Skeletal muscle cell (primary cell): ENCODE data around the gene UBE2G2.

Experiments
- DNase-seq: peaks from one replicate; pipeline ENCODE4 v3.0.0-alpha.2; 2010; ENCODE audit warnings: low read depth
- H3K4me3 ChIP-seq: 2 replicates; pipeline ENCODE4 v1.5.1; 2011; ENCODE audit warnings: low read depth, mild to moderate bottlenecking, control low read depth, low read length, moderate library complexity

The UBE2G2 gene, protein sequence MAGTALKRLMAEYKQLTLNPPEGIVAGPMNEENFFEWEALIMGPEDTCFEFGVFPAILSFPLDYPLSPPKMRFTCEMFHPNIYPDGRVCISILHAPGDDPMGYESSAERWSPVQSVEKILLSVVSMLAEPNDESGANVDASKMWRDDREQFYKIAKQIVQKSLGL

DNA sequence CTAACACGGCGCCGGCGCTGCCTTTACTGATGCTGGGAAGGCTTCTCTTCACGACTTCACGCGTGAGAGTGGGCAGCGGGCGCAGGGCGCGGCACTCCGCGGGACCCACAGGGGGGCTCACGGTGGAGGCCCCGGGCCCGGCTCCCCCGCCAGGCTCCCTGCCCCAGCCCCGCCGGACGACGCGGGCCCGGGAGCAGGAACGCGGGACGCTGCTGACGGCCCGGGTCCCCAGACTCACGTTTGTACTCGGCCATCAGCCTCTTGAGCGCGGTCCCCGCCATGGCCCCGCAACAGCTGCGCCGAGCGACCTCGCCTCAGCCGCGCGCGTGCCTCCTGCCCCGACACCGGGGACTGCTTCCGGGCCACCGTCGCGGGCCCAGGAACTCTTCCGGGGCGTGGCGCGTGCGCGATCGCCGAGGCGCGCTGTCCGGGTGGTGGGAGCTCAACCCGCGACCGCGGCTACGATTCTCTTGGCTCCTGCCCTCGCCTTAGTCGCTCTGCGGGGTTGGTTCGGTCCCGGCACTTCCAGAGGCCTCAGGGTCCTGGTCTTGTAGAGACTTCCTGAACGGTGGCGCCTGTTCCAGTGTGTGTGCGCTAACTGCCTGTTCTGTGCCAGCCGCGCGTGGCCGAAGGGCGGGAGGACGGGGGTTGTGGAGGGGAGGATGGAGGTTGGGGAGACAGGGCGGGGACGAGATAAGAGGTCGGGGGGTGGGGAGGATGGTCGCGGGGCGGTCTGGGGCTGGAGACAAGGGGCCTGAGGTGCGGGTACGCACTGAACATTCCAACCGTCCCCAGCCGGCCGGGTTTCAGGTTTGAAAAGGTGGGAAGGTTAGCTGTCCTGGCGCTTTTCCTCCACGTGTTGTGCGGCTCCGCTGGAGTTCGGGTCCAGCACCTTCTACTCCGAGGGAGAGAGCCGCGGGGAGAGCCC lies at the start of gene UBE2G2:
Gene UBE2G2, minus strand, starts transcription at position 353 of the 928 bp plus-strand sequence. Its CDS starts 72 bp downstream, at position 281.
- DNase-seq, result peak; percentile 33
- H3K4me3 ChIP-seq, result peak within 1 kb of the TSS; percentile 78

DNA sequence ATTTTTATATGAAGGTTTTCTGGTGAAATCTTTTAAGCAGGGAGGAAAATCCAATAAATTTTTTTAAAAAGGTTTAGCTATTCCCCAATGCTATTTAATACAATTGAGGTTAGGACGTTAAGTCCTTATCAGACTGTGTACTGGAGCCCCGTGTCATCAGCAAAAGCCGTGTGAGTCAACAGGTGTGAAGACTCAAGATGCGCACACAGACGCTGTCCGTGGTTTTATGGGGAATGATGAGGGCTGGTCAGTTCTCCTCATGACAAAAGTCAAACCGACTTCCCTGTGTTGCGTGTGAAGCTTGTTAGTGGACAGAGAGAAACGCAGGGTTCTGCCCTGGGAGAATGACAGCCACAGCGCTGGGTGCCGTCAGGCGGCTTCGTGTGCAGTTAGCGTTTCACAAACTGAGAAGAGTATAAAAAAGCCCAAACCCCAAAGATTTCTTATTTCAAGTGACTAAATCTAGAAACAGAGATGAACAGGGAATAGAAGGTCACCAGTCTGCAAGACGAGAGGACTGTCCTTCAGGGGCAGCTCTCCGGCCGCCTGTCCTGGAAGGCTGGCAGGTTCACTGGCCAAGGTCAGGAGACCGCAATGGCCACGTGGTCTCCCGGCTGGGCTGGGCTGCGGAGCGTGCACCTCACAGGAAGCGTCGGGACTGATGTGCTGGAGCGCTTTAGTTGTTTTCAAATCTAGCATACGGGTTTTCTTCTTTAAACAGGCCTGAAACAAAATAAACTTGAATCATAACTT lies 49.5 kb upstream of the UBE2G2 start:
- no peak for DNase-seq
- no peak overlapping the region for H3K4me3 ChIP-seq

DNA sequence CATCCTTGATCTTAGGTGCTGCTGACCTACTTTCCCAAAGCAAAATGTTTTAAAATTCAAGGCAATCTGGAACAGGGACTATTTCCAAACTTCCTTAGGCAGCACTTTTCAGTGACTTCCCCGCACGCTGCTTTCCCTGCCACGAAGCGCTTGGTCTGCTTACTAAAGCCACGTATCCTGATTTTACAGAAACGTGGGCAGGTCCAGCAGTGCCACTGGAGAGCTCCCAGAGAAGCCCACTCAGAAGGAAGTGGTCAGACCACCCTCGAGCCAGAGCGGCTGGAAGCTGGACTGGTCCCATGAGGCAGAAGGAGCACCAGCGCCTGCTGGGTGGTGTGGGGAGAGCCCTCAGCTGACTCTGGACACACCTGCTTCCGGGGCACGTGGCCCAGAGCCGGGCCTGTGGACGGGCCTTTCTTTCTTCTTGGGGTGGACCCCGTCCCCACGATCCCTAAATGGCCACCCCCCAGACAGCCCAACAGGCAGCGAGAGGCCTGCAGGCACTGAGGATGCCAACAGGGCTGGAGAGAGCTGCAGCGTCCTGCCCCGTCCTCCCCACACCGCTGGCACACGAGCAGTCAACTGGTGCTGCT lies 48.7 kb upstream of the UBE2G2 start:
- DNase-seq, result no peak

DNA sequence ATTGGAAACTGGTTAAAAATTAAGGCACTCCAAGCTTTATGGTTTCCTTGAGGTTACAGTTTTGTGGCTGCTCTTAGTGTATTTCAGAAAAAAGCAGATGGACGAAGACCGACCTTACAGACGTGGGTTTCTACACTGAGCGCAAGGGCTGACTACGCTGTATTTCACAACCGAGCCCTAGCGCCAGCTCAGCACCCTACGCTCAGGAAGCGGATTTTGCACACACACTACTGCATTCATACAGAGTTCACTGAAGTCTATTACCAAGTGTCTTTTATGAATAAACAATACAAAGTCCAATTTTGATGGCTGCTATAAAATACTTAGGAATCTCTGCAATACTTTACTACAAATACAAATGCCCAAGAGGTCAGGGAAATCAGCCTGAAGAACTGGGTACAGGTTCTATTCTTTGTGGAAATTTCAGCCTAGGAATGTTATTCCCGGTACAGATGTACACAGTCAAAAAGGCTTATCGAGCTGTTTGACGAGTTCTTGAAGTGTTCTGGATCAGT lies 48.1 kb upstream of the UBE2G2 start:
- no peak for DNase-seq

More for the DNA sequence above, 48.7 kb upstream of the UBE2G2 start:
- no peak overlapping the region for H3K4me3 ChIP-seq

DNA sequence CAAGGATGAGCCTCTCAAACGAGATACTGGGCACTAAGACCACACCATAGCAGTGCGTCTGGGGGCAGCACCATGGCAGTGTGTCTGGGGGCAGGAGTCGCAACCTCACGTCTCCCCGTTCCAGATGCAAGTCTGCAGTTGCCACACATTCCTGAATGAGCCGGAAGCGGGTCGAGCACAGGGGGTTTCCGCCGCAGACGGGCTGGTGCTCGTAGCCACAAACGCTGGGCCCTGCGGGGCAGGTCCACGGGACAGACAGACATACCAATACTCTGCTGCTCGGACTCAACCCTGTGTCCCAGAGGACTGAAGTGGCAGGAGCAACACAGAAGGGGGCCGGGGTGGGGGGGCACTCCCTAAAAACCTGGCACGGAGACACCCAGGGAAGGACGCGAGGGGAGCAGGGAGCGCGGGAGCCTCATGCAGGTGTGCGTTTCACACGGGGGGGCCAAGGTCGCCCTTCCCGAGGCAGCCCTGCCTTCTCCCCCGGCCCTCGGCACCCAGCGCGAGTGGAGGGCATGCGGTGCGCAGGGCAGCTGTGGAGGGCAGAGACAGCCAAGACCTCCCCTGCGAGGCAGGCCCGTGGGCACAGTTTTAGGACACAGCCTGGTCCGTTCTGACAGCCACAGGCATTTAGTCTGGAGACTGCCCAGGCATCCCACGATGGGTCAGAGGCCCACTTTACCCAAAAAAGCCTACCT lies 47.4 kb upstream of the UBE2G2 start:
- H3K4me3 ChIP-seq, result no peak overlapping the region
- no peak for DNase-seq

More for the DNA sequence above, 48.1 kb upstream of the UBE2G2 start:
- H3K4me3 ChIP-seq, result no peak overlapping the region

DNA sequence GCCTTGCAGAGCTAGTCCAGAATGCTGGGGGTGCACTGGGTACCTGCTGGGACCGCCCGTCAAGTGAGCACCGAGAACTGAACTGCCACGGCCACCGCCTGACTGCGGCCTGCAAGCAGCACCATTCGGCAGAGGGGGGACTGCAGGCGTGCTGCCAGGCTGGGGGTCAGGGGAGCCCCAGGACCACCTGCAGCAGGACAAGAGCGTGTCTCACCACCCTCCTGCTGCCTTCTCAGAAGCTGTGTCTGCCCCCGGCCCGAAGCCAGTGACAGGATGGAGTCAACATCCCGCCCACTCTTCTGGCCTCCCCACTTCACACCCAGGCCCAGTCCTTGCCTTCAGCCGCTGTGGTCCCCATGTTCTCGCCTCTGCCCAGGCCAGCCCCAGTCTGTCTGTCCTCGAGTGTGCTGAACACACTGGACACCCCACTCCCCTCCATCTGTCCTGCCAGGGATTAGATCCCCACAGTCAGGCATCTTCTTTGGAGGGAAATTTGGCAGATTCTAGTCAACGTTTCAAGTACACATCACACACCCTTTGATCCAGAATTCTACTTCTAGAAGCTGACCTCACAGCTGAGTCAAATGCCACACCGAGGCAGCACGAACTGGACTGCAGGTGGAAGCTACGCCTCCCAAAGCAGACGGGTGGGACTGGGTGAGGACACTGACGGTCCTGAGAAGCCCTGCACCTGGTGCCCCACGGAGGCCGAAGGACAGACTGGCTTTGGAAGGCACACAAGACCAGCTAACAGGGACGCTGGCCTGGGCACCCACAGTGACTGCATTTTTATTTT lies 45.8 kb upstream of the UBE2G2 start:
- DNase-seq, result no peak
- no peak overlapping the region for H3K4me3 ChIP-seq

DNA sequence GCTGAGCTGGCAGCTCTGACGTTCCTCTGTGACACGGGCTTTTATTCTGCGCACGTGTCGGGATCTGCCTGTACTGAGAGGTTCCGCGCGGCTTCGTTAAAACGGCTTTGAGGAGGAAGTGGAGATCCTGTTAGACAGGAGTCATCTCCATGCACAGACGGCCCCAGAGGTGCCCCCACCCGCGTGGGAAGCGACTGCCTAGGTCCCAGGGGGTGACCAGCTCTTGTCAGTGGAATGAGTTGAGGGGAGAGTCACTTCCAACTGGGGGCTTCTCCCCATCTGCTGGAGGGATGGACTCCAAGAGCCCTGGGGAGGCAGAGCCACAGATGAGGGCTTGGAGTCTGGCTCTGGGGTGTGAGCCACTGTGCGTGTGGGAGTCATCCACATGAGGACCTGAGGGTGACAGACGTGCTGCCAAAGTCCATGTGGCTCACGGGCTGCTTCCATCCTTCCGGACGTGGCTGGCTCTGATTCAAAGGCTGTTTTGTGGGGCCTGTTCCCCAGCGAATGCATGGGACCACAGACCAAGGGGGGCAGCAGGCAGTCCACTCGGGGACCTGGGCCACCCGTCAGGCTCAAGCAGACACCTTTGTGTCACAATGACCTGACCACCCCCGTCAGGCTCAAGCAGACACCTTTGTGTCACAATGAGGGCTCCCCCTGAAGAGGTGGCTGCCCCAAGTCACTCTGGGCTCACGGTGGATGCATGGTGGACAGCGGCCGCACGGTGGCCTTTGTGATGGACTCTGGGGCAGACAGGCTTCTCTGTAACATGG lies 45.1 kb upstream of the UBE2G2 start:
- DNase-seq, result peak; percentile 16
- H3K4me3 ChIP-seq, result peak overlapping the region; percentile 49

DNA sequence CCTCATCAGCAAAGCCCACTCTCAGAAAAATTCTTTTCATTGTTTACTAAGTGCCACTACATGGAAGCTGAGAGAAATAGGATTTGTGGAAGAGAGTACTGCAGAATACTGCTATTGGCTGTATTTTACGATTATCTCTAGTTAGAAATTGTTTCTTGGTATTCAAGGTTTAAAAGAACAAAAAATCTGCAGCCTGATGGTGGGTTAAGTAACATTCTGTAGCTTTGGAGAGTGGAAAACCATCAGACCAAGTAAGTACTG lies 44.5 kb upstream of the UBE2G2 start:
- no peak for DNase-seq

DNA sequence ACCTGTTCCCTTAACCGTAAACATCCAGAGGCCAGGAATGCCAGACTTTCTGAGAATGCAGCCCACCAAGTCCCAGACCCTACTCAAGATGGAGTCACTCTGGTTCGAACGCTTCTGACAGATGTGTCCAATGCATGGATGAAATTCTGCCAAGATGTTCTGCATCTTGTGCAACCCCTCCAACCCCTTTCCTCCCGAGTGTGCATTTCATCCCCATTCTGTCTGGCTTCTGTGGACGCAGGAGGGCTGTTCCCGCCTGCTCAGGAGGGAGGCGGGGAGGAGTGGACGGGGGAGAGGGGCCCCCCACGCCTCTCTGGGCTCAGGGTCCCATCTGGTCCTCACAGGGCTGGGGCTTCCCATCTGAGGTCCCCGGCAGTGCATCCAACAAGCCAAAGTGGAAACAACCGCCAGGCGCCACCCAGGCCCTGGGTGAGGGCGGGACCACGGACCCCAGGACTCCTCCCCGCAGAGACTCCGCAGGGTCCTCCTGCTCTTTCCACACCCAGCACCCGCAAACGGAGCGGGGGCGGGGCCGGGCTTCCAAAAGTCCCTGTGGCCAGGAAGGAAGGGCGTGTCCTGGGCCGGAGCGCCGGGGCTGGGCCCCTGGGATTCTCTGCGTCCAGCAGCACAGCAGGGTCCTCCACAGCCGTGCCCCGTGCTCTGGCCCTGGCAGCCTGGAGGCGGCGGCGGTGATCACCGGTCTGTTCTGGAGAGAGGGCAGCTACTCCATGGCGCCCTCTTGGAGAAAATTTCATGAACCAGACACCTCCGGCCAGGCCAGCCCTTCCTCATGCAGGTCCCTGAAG lies 44.0 kb upstream of the UBE2G2 start:
- H3K4me3 ChIP-seq, result peak overlapping the region; percentile 49
- no peak for DNase-seq

More for the DNA sequence above, 44.5 kb upstream of the UBE2G2 start:
- H3K4me3 ChIP-seq, result peak overlapping the region; percentile 49

DNA sequence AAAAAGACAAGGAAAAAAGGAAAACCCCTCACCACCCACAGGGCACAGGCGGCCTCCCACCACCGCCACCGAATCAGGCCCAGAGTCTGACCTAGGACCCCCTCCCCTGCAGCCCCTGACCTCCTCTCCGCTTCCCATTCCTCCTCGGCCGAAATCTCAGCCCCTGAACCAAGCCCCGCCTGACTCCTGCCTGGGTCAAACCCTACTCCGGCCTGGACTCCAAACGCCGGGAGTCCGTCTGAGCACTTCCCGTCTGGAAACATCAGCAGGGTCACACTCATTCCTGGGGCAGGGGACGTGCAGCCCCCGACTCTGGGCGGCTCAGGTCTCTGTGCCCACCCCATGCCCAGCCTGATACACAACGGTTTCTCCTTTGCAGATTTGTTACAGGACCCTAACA lies 42.6 kb upstream of the UBE2G2 start:
- H3K4me3 ChIP-seq, result no peak overlapping the region
- DNase-seq, result no peak

DNA sequence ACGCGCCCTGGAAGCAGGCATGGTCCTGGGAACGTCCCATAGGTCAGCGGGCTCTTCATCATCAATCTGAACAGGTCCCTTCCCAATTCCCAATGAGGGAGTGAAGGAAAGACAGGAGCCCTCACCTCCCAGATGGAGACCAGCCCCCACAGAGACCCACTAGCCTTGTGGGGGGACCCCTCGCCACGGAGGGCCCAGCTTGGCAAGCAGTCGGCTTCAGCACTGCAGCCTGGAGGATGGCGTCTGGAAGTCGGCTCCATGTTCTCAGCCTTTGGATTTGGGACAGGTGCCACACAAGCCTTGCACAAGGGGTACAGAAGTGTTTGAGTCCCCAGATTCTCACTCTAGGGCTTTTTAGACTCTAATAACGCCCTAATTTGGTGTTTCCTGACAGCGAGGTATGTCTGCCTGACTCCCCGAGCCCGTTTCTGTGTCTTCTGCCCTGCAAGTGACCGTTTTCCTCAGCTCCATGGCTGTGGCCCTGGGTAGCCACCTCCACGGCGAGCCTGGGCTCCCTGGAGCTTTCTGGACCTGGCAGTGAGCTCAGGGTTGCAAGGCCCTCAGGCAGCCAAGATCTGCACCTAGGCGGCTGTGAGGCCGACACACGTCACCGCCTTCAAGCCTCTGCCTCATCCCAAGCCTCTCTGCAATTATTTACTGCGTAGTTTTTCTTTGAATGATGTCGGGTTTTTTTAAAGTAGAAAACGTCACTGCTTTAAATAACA lies 41.3 kb upstream of the UBE2G2 start:
- DNase-seq, result no peak
- H3K4me3 ChIP-seq, result no peak overlapping the region

DNA sequence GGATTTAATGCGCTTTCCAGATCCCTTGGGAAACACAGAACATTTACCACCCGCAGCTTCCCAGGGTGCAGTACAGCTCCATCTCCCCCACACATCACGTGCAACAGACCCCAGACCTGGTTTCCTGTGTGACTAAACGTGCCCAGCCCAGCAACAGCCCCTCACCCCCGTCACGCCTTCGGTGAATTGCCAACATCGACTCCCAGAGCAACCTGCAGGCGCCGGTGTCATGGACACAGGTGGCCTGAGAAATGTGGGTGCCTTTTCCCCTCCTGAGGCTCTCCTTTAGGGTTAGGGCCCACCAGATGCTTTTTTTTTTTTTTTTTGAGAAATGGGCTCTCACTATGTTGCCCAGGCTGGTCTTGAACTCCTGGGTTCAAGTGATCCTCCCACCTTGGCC lies 40.5 kb upstream of the UBE2G2 start:
- no peak overlapping the region for H3K4me3 ChIP-seq
- no peak for DNase-seq

DNA sequence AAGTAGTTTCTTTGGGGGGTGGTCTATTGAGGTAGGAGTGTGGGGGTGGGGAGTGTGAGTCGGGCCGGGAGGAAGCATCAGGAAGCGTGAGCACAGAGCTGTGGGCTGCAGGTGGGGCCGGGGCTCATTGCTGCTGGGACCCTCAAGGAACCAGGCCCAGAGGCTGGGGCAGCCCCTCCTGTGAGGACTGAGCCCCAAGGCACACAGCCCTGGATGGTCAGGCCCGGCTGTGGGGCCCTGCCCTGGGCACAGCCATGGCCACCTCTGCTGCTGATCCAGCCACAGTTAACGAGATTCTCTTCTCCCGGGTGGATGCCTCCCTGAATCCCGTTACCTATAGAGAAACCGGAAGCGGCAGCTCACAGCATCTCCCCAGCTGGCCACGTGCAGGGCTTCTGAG lies 39.2 kb upstream of the UBE2G2 start:
- H3K4me3 ChIP-seq, result no peak overlapping the region
- DNase-seq, result no peak

DNA sequence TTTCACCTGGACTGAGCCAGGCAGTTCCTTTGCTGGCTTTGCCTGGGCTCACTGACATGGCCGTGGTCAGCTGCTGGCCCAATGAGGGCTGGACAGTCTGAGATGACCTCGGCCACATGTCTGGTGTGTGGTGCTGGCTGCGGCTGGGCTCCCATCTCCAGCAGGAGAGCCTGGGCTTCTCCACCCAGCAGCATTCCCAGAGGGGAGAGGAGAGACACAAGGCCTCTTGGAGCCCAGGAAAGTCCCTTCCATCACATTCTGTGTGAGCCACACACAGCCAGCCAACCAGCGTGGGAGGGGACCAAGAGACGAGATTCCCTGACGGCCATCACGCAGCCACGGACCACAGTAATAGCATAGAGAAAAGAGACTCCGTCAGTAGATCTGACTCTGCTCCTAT lies 37.3 kb upstream of the UBE2G2 start:
- no peak for DNase-seq
- no peak overlapping the region for H3K4me3 ChIP-seq

DNA sequence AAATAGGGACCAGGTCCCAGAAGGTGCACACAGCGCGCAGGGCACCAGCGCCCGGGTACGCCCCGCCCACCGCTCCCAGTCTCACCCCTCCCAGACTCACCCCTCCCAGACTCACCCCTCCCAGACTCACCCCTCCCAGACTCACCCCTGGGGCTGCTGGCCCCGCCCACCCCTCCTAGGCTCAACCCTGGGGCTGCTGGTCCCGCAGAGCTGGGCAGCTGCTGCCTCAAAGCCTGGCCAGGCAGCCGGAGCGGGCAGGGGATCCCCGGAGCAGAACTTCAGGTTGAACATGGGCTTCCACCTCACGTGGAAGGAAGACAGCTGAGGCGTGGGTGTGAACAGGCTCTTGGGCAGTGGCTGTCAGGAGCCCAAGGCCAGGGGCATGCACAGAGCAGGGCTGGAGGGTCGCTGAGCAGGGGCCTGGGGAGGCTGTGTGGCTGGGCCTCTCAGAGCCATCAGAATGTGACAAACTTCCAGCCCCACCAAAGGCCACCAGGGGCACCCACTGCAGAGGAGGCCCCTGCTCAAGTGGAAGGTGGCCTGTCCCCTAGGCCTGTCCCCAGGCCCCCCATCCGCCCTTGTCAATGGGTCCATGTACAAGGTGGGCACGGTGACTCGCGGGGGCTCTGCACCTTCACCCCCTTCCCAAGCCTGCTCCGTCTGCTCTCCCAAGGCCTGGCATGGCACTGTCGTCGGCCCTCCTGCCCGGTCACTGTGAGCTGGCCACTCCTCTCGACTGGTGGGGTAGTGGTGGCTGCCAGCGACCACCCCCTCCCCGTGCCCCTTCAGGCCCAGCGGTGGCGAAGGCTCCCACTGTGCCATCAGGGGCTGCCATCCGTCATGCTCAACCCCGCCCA lies 36.6 kb upstream of the UBE2G2 start:
- no peak overlapping the region for H3K4me3 ChIP-seq
- DNase-seq, result no peak

DNA sequence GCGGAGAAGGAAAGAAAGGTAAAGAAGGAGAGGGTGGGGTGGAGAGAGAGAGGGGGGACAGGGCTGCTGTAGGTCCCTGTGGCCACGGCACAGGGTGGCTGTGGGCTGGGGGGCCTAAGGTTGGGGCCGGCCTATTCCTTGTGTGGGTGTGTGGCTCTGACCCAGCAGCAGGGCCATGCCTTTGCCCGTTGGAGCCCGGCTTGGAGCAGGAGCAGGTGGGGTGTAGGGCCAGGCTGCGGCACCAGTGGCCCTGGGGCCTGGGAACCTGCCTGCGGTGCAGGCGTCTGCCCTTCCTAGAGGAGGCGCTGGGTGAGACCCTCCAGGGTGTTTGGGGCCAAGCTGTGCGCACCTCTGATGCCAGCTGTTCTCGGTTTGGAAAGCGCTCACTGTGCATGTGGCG lies 35.9 kb upstream of the UBE2G2 start:
- DNase-seq, result no peak
- no peak overlapping the region for H3K4me3 ChIP-seq
